GM12873 (cell line): ENCODE measurements around the gene SNRPA1.

Experiments
- CTCF ChIP-seq: IDR thresholded peaks from 2 replicates; pipeline ENCODE4 v1.5.1; 2012; ENCODE audit warnings: low read depth, mild to moderate bottlenecking, moderate library complexity, low read length, control low read depth; ENCODE audit not compliant: insufficient read depth; ENCODE audit errors: missing control alignments

SNRPA1 gene

GRCh38 chr15:101237251-101237650, 57.8 kb downstream of the SNRPA1 start:
- TF ChIP-seq CTCF = no peak

- TF ChIP-seq CTCF = no peak
These were observed 61.3 kb downstream of the SNRPA1 start for GRCh38 chr15:101233651-101234280.

- no peak for TF ChIP-seq CTCF
These were observed 62.4 kb downstream of the SNRPA1 start for GRCh38 chr15:101232677-101233076.
